Neural progenitor cell (in vitro differentiated cells): ENCODE results near the gene KLHL13. TPM values are rescaled to one million over a fixed set of nuclear protein-coding genes. Genes with fewer than 3 reads are reported as not detected.

ENCODE experiments used
- DNase-seq: peaks from one replicate; pipeline ENCODE4 v3.0.0-alpha.2; 2016; ENCODE audit warnings: low spot score
- H2AFZ ChIP-seq: fragments of 200-600 bp; sonication (generic); replicated peaks from 2 replicates; pipeline ENCODE4 v1.6.1; 2016; ENCODE audit warnings: antibody characterized with exemption
- H3F3A ChIP-seq: fragments of 200-600 bp; sonication (generic); 2 replicates; pipeline ENCODE4 v1.6.1; 2016; ENCODE audit warnings: antibody characterized with exemption, low read depth
- H3K27ac ChIP-seq: fragments of 200-600 bp; sonication (generic); 2 replicates; pipeline ENCODE4 v1.5.1; 2016; ENCODE audit warnings: mild to moderate bottlenecking
- H3K27me3 ChIP-seq: fragments of 200-600 bp; sonication (generic); 2 replicates; pipeline ENCODE4 v1.6.1; 2016; ENCODE audit warnings: mild to moderate bottlenecking, moderate library complexity
- H3K36me3 ChIP-seq: fragments of 200-600 bp; sonication (generic); 2 replicates; pipeline ENCODE4 v1.5.1; 2016
- H3K4me1 ChIP-seq: fragments of 200-600 bp; sonication (generic); 2 replicates; pipeline ENCODE4 v1.6.1; 2016; ENCODE audit warnings: mixed run types
- H3K4me2 ChIP-seq: fragments of 200-600 bp; sonication (generic); 2 replicates; pipeline ENCODE4 v1.6.1; 2016
- H3K4me3 ChIP-seq: fragments of 200-600 bp; sonication (generic); 2 replicates; pipeline ENCODE4 v1.5.1; 2016
- H3K79me2 ChIP-seq: fragments of 200-600 bp; sonication (generic); 2 replicates; pipeline ENCODE4 v1.6.1; 2016; ENCODE audit warnings: low read depth
- H3K9ac ChIP-seq: fragments of 200-600 bp; sonication (generic); 2 replicates; pipeline ENCODE4 v1.6.1; 2016
- H3K9me3 ChIP-seq: fragments of 200-600 bp; sonication (generic); 2 replicates; pipeline ENCODE4 v1.5.1; 2016; ENCODE audit warnings: low read depth
- H4K20me1 ChIP-seq: fragments of 200-600 bp; sonication (generic); 2 replicates; pipeline ENCODE4 v1.6.1; 2016; ENCODE audit warnings: low read depth
- H3K27ac Mint-ChIP-seq: 3 replicates; pipeline ENCODE4 v1.8.0; 2021; ENCODE audit warnings: mixed read lengths
- H3K27me3 Mint-ChIP-seq: 2 replicates; pipeline ENCODE4 v1.8.0; 2022; ENCODE audit warnings: low read depth, mild to moderate bottlenecking, inconsistent platforms, moderate library complexity, mixed read lengths; ENCODE audit not compliant: insufficient read depth
- H3K36me3 Mint-ChIP-seq: 3 replicates; pipeline ENCODE4 v1.8.0; 2021; ENCODE audit warnings: mixed read lengths
- H3K4me1 Mint-ChIP-seq: 3 replicates; pipeline ENCODE4 v1.8.0; 2021; ENCODE audit warnings: mixed read lengths
- H3K4me3 Mint-ChIP-seq: 3 replicates; pipeline ENCODE4 v1.8.0; 2021; ENCODE audit warnings: mild to moderate bottlenecking, moderate library complexity, mixed read lengths
- H3K9me3 Mint-ChIP-seq: 3 replicates; pipeline ENCODE4 v1.8.0; 2020; ENCODE audit warnings: mixed read lengths
- EZH2 ChIP-seq: fragments of 200-600 bp; sonication (generic); IDR thresholded peaks from 2 replicates; pipeline ENCODE4 v1.6.1; 2017; ENCODE audit warnings: antibody characterized with exemption, mild to moderate bottlenecking, moderate library complexity
- EZH2phosphoT487 ChIP-seq: fragments of 200-600 bp; sonication (generic); IDR thresholded peaks from 2 replicates; pipeline ENCODE4 v1.6.1; 2017; ENCODE audit warnings: antibody characterized with exemption
- total RNA-seq: library from RNA; depleted of rRNA; stranded (reverse); fragments of >200 nt; gene quantifications from 2 replicates; pipeline ENCODE4 v1.2.3, GENCODE V29; 2015; ENCODE audit warnings: low replicate concordance
- TF ChIP-seq, protein P1 (sequence below): fragments of 200-600 bp; sonication (generic); IDR thresholded peaks from 2 replicates; pipeline ENCODE4 v1.5.1; 2017; ENCODE audit warnings: antibody characterized with exemption, mild to moderate bottlenecking

The KLHL13 gene
- total RNA-seq, 1 donor from 2014 or later, result 22.6 TPM

GRCh38 chrX:118088084-118088483, 28.5 kb downstream of the KLHL13 start:
- peaks cover 4% of the 10 kb centered on the region for H3K9me3 ChIP-seq
- no peak overlapping the region for H3K27ac Mint-ChIP-seq
- H3K4me3 ChIP-seq, result no peak overlapping the region
- H3K4me1 Mint-ChIP-seq, result no peaks in the 10 kb centered on the region
- H3K4me1 ChIP-seq, result no peaks in the 10 kb centered on the region
- no peaks in the 10 kb centered on the region for H4K20me1 ChIP-seq
- H3K79me2 ChIP-seq, result no peaks in the 10 kb centered on the region
- no peak for DNase-seq
- no peak overlapping the region for H3K27ac ChIP-seq
- H3K36me3 ChIP-seq, result no peaks in the 10 kb centered on the region
- no peaks in the 10 kb centered on the region for H3K27me3 ChIP-seq
- no peaks in the 10 kb centered on the region for H3F3A ChIP-seq
- H2AFZ ChIP-seq, result no peak overlapping the region
- H3K4me2 ChIP-seq, result no peak overlapping the region
- H3K36me3 Mint-ChIP-seq, result no peaks in the 10 kb centered on the region
- TF ChIP-seq EZH2 (no peak), EZH2phosphoT487 (no peak)
- TF ChIP-seq, protein P1, sequence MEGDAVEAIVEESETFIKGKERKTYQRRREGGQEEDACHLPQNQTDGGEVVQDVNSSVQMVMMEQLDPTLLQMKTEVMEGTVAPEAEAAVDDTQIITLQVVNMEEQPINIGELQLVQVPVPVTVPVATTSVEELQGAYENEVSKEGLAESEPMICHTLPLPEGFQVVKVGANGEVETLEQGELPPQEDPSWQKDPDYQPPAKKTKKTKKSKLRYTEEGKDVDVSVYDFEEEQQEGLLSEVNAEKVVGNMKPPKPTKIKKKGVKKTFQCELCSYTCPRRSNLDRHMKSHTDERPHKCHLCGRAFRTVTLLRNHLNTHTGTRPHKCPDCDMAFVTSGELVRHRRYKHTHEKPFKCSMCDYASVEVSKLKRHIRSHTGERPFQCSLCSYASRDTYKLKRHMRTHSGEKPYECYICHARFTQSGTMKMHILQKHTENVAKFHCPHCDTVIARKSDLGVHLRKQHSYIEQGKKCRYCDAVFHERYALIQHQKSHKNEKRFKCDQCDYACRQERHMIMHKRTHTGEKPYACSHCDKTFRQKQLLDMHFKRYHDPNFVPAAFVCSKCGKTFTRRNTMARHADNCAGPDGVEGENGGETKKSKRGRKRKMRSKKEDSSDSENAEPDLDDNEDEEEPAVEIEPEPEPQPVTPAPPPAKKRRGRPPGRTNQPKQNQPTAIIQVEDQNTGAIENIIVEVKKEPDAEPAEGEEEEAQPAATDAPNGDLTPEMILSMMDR, result no peak
- no peak overlapping the region for H3K9ac ChIP-seq
- peaks cover 7% of the 10 kb centered on the region for H3K9me3 Mint-ChIP-seq
- H3K4me3 Mint-ChIP-seq, result no peak overlapping the region
- H3K27me3 Mint-ChIP-seq, result no peaks in the 10 kb centered on the region

GRCh38 chrX:118074196-118074595, 42.4 kb downstream of the KLHL13 start:
- no peaks in the 10 kb centered on the region for H3K4me1 ChIP-seq
- DNase-seq, result no peak
- H3K36me3 ChIP-seq, result no peaks in the 10 kb centered on the region
- no peak for TF ChIP-seq EZH2phosphoT487
- no peaks in the 10 kb centered on the region for H3K27me3 Mint-ChIP-seq
- H3K27me3 ChIP-seq, result no peaks in the 10 kb centered on the region
- H3K79me2 ChIP-seq, result no peaks in the 10 kb centered on the region
- H3K9me3 ChIP-seq, result no peaks in the 10 kb centered on the region
- H3K4me3 Mint-ChIP-seq, result no peak overlapping the region
- peaks cover 7% of the 10 kb centered on the region for H3K9me3 Mint-ChIP-seq
- peaks cover 2% of the 10 kb centered on the region for H3K36me3 Mint-ChIP-seq
- no peaks in the 10 kb centered on the region for H3F3A ChIP-seq
- no peak overlapping the region for H3K9ac ChIP-seq
- no peaks in the 10 kb centered on the region for H3K4me1 Mint-ChIP-seq
- no peaks in the 10 kb centered on the region for H4K20me1 ChIP-seq
- H3K27ac Mint-ChIP-seq, result no peak overlapping the region
- H2AFZ ChIP-seq, result no peak overlapping the region
- no peak overlapping the region for H3K27ac ChIP-seq
- no peak overlapping the region for H3K4me3 ChIP-seq
- no peak overlapping the region for H3K4me2 ChIP-seq

GRCh38 chrX:118066867-118067515, 49.6 kb downstream of the KLHL13 start:
- Histone ChIP-seq H3K4me3 (no peak overlapping the region), H3F3A (no peaks in the 10 kb centered on the region), H3K79me2 (no peaks in the 10 kb centered on the region), H3K27me3 (no peaks in the 10 kb centered on the region), H4K20me1 (no peaks in the 10 kb centered on the region), H3K36me3 (no peaks in the 10 kb centered on the region), H3K9me3 (no peaks in the 10 kb centered on the region), H3K4me1 (no peaks in the 10 kb centered on the region), H3K9ac (no peak overlapping the region), H2AFZ (no peak overlapping the region), H3K4me2 (no peak overlapping the region), H3K27ac (no peak overlapping the region)
- Mint-ChIP-seq H3K4me1 (peaks cover 2% of the 10 kb centered on the region), H3K9me3 (no peaks in the 10 kb centered on the region), H3K36me3 (no peaks in the 10 kb centered on the region), H3K27me3 (no peaks in the 10 kb centered on the region), H3K27ac (no peak overlapping the region), H3K4me3 (no peak overlapping the region)
- DNase-seq, result no peak
- TF ChIP-seq EZH2phosphoT487, result no peak
- TF ChIP-seq, protein P1, result no peak
- no peak for TF ChIP-seq EZH2

GRCh38 chrX:118062817-118063615, 53.6 kb downstream of the KLHL13 start:
- no peaks in the 10 kb centered on the region for H3K27me3 Mint-ChIP-seq
- Histone ChIP-seq H4K20me1 (no peaks in the 10 kb centered on the region), H3K4me2 (no peak overlapping the region), H3K27ac (no peak overlapping the region), H3K36me3 (no peaks in the 10 kb centered on the region), H2AFZ (no peak overlapping the region), H3K9me3 (no peaks in the 10 kb centered on the region), H3K4me3 (no peak overlapping the region), H3K27me3 (no peaks in the 10 kb centered on the region), H3K4me1 (no peaks in the 10 kb centered on the region), H3K79me2 (no peaks in the 10 kb centered on the region), H3F3A (no peaks in the 10 kb centered on the region), H3K9ac (no peak overlapping the region)
- no peak for TF ChIP-seq EZH2
- H3K4me3 Mint-ChIP-seq, result no peak overlapping the region
- DNase-seq, result no peak
- H3K27ac Mint-ChIP-seq, result no peak overlapping the region
- no peaks in the 10 kb centered on the region for H3K4me1 Mint-ChIP-seq
- no peaks in the 10 kb centered on the region for H3K9me3 Mint-ChIP-seq
- no peaks in the 10 kb centered on the region for H3K36me3 Mint-ChIP-seq
